ENCODE results near the gene PRPF31.
"Not testable (repeated sequence)": the region's sequence is repeated elsewhere in the genome, so short reads cannot be mapped to it uniquely, and the experiment has no call there.

The PRPF31 gene

GRCh38 chr19:54115109-54116063 lies at the start of gene PRPF31, which contains the start of gene TFPT:
Gene PRPF31, plus strand, starts transcription at chr19:54115754. Its CDS starts 2,525 bp downstream, at chr19:54118279.
Gene TFPT, minus strand, starts transcription at chr19:54115657. Its CDS starts 388 bp downstream, at chr19:54115269.
- peak; percentile 98 for DNase-seq (ENCODE audit: low spot score)

GRCh38 chr19:54069470-54069869 lies 46.1 kb upstream of the PRPF31 start:
- no peak for DNase-seq (ENCODE audit: low spot score)

- DNase-seq (ENCODE audit: low spot score): no peak
Measured at GRCh38 chr19:54073829-54074228, 41.7 kb upstream of the PRPF31 start.

- no peak for DNase-seq (ENCODE audit: low spot score)
Measured at GRCh38 chr19:54074851-54075250, 40.7 kb upstream of the PRPF31 start.

- peak; percentile 19 for DNase-seq (ENCODE audit: low spot score)
Measured at GRCh38 chr19:54077334-54077733, 38.2 kb upstream of the PRPF31 start.

GRCh38 chr19:54081032-54081431 lies 34.5 kb upstream of the PRPF31 start, which contains the start of gene TARM1:
Gene TARM1, minus strand, starts transcription at chr19:54081365. Its CDS starts 25 bp downstream, at chr19:54081340.
- DNase-seq (ENCODE audit: low spot score): no peak

GRCh38 chr19:54084410-54084809 lies 31.1 kb upstream of the PRPF31 start:
- DNase-seq (ENCODE audit: low spot score): no peak

- no peak for DNase-seq (ENCODE audit: low spot score)
Measured at GRCh38 chr19:54094426-54095000, 21.0 kb upstream of the PRPF31 start.

GRCh38 chr19:54095136-54095858 lies 20.3 kb upstream of the PRPF31 start:
- no peak for DNase-seq (ENCODE audit: low spot score)

- not testable (repeated sequence) for DNase-seq (ENCODE audit: low spot score)
Measured at GRCh38 chr19:54095859-54096616, 19.5 kb upstream of the PRPF31 start.

GRCh38 chr19:54096617-54097106 lies 18.9 kb upstream of the PRPF31 start:
- peak; percentile 11 for DNase-seq (ENCODE audit: low spot score)

GRCh38 chr19:54099190-54099902 lies 16.2 kb upstream of the PRPF31 start:
- DNase-seq (ENCODE audit: low spot score): no peak

- not testable (repeated sequence) for DNase-seq (ENCODE audit: low spot score)
Measured at GRCh38 chr19:54099903-54100255, 15.7 kb upstream of the PRPF31 start.

- DNase-seq (ENCODE audit: low spot score): peak; percentile 40
Measured at GRCh38 chr19:54100561-54100960, 15.0 kb upstream of the PRPF31 start, which contains the start of gene OSCAR. Gene OSCAR, minus strand, starts transcription at chr19:54100803. Its CDS starts 11 bp downstream, at chr19:54100792.

- DNase-seq (ENCODE audit: low spot score): peak; percentile 97
Measured at GRCh38 chr19:54102421-54103169, 13.0 kb upstream of the PRPF31 start, which contains the start of gene NDUFA3. Gene NDUFA3, plus strand, starts transcription at chr19:54102855. Its CDS starts 24 bp downstream, at chr19:54102879.

GRCh38 chr19:54104998-54105715 lies 10.4 kb upstream of the PRPF31 start:
- DNase-seq (ENCODE audit: low spot score): no peak

- DNase-seq (ENCODE audit: low spot score): no peak
Measured at GRCh38 chr19:54105796-54106195, 9.8 kb upstream of the PRPF31 start.

GRCh38 chr19:54106716-54107115 lies 8.8 kb upstream of the PRPF31 start:
- DNase-seq (ENCODE audit: low spot score): no peak

GRCh38 chr19:54107876-54108490 lies 7.6 kb upstream of the PRPF31 start:
- no peak for DNase-seq (ENCODE audit: low spot score)
